ENCODE measurements around the gene SPINK2. TPM values are rescaled to one million over a fixed set of nuclear protein-coding genes. Genes with fewer than 3 reads are reported as not detected.

Gene SPINK2
- polyA plus RNA-seq, 1 experiment: not detected

- POLR2A ChIA-PET: no interaction called here
- H3K36me3 ChIP-seq (ENCODE audit: control insufficient read depth, insufficient read depth, low read length): no peaks in the 10 kb centered on the region
- CTCF ChIA-PET: interaction anchor here (0.5 to 1.0 kb wide), 2 partner anchors 12 to 195 kb away, joined by 3 read pairs; no protein-coding TSS in a partner anchor
- DNase-seq (ENCODE audit: low read depth): no peak
- TF ChIP-seq CTCF (IDR thresholded peaks at IDR 0.05; ENCODE audit: insufficient read depth, low read depth, low read length): no peak
- H3K4me3 ChIP-seq (ENCODE audit: low read depth, low read length): no peak overlapping the region
- no peaks in the 10 kb centered on the region for H3K27me3 ChIP-seq (ENCODE audit: control insufficient read depth, insufficient read depth, low read length)
These were observed 49.4 kb downstream of the SPINK2 start for GRCh38 chr4:56772134-56772533.

GRCh38 chr4:56768763-56769162 is 52.7 kb downstream of the SPINK2 start:
- ChIA-PET POLR2A (no interaction called here), CTCF (no interaction called here)
- H3K4me3 ChIP-seq (ENCODE audit: low read depth, low read length): no peak overlapping the region
- TF ChIP-seq CTCF (IDR thresholded peaks at IDR 0.05; ENCODE audit: insufficient read depth, low read depth, low read length): no peak
- no peak for DNase-seq (ENCODE audit: low read depth)
- H3K36me3 ChIP-seq (ENCODE audit: control insufficient read depth, insufficient read depth, low read length): no peaks in the 10 kb centered on the region
- H3K27me3 ChIP-seq (ENCODE audit: control insufficient read depth, insufficient read depth, low read length): no peaks in the 10 kb centered on the region

GRCh38 chr4:56768316-56768715 is 53.2 kb downstream of the SPINK2 start:
- no peak for DNase-seq (ENCODE audit: low read depth)
- no peak overlapping the region for H3K4me3 ChIP-seq (ENCODE audit: low read depth, low read length)
- TF ChIP-seq CTCF (IDR thresholded peaks at IDR 0.05; ENCODE audit: insufficient read depth, low read depth, low read length): no peak
- H3K27me3 ChIP-seq (ENCODE audit: control insufficient read depth, insufficient read depth, low read length): no peaks in the 10 kb centered on the region
- H3K36me3 ChIP-seq (ENCODE audit: control insufficient read depth, insufficient read depth, low read length): no peaks in the 10 kb centered on the region
- ChIA-PET POLR2A (interaction anchor here (0.6 kb wide), 1 partner anchor 68 kb away, joined by 3 read pairs; no protein-coding TSS in a partner anchor), CTCF (interaction anchor here (0.6 kb wide), 1 partner anchor 193 kb away, joined by 3 read pairs; no protein-coding TSS in a partner anchor)

- DNase-seq (ENCODE audit: low read depth): no peak
- no peaks in the 10 kb centered on the region; the same call in 1 of the 2 replicates for H3K27me3 ChIP-seq (ENCODE audit: control insufficient read depth, insufficient read depth, low read length)
- H3K36me3 ChIP-seq (ENCODE audit: control insufficient read depth, insufficient read depth, low read length): no peaks in the 10 kb centered on the region
- no peak for TF ChIP-seq CTCF (IDR thresholded peaks at IDR 0.05; ENCODE audit: insufficient read depth, low read depth, low read length)
- ChIA-PET POLR2A (no interaction called here), CTCF (interaction anchor here (0.6 kb wide), 1 partner anchor 192 kb away, joined by 3 read pairs; no protein-coding TSS in a partner anchor)
- H3K4me3 ChIP-seq (ENCODE audit: low read depth, low read length): no peak overlapping the region
These were observed 53.9 kb downstream of the SPINK2 start for GRCh38 chr4:56767567-56767966.

GRCh38 chr4:56764775-56765174 is 56.7 kb downstream of the SPINK2 start:
- no peaks in the 10 kb centered on the region for H3K36me3 ChIP-seq (ENCODE audit: control insufficient read depth, insufficient read depth, low read length)
- no peak for TF ChIP-seq CTCF (IDR thresholded peaks at IDR 0.05; ENCODE audit: insufficient read depth, low read depth, low read length)
- POLR2A ChIA-PET: no interaction called here

More at GRCh38 chr4:56764775-56765174, 56.7 kb downstream of the SPINK2 start:
- Histone ChIP-seq H3K4me3 (ENCODE audit: low read depth, low read length) (no peak overlapping the region), H3K27me3 (ENCODE audit: control insufficient read depth, insufficient read depth, low read length) (peaks cover 3% of the 10 kb centered on the region)
- CTCF ChIA-PET: interaction anchor here (0.6 kb wide), 1 partner anchor 112 kb away, joined by 3 read pairs; no protein-coding TSS in a partner anchor
- no peak for DNase-seq (ENCODE audit: low read depth)

All from BJ (cell line).